NCI-H187 treated with DMSO at 0.1 percent for 48 hours (cell line): ENCODE data around the gene IRF3.

Experiments
- DNase-seq: peaks from one replicate; lab custom pipeline; 2025; lab: John Stamatoyannopoulos, UW

Gene IRF3

GRCh38 chr19:49669516-49669915 lies 3.9 kb upstream of the IRF3 start:
- DNase-seq: no peak

DNA sequence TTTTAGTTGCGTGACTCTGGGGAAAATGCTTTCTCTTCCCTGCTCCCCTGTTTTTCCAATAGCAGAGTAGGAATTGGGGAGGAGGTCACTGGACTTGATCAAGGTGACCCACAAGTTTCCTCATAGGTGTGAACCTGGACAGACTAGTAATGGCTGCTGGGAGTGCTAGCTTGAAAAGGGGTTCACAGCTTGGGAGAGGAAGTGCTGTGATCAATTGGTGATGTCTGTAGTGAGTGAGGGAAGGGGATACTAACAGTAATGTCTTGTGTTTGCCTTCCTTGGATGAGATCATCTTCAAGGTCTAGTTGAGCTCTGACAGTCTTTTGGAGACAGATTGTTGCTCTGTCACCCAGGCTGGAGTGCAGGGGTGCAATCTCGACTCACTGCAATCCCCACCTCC lies 1.8 kb upstream of the IRF3 start:
- no peak for DNase-seq

- no peak for DNase-seq
Measured at GRCh38 chr19:49666120-49666444, 425 bp upstream of the IRF3 start.

DNA sequence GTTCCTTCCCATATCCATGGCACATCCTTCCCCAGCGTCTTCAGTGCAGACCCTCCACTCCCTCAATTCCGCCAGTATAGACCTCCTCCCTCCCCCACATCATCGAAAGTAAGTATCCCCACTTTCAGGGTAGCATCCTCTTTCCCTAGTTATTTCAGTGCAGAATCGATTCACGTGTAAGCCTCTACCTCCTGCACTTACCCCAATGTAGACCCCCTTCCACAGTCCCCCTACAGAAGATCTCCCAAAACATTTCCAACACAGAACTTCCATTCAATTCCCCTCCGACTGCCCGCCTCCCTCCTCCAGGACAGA lies 664 bp downstream of the IRF3 start:
- no peak for DNase-seq

- DNase-seq: peak; percentile 68
Measured at GRCh38 chr19:49664171-49665035, 1.3 kb downstream of the IRF3 start.

DNA sequence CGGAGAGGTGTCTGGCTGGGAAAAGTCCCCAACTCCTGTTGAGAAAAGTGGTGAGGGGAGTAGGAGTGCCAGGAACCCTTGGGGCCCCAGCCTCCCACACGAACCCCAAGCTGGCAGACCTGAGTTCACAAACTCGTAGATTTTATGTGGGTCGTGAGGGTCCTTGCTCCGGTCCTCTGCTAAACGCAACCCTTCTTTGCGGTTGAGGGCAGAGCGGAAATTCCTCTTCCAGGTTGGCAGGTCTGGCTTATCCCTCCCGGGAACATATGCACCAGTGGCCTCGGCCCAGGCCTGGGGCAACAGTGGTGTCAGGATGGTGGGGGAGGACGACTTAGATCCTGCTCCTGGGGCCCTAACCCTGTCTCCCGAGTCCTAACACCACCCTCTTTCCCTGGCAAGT lies 2.4 kb downstream of the IRF3 start:
- DNase-seq: no peak

GRCh38 chr19:49662011-49662410 lies 3.6 kb downstream of the IRF3 start:
- no peak for DNase-seq

DNA sequence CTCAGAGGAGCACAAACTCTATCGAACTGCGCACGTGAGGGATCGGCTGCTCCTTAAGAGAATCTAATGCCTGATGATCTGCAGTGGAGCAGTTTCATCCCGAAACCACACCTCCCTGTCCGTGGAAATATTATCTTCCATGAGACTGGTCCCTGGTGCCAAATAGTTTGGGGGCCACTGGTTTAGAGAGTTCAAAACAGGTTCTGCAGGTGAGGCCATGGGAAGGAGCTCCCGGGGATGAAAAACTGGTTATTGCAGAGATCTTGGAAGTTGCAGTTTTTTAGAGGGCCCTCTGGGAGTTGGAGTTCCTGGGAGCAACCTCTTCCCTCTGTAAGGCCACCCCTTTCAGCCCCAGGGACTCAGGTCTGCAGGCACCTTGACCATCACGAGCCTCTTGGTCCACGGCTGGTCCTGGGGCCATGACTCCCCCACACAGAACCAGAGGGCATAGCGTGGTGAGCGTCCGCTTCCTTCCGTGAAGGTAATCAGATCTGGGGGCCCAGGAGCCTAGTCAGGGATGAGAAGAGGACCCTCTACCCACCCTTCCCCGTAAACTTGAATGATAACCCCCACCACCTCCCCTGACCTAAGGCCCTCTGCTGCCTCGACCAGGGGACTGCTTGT lies 5.2 kb downstream of the IRF3 start:
- DNase-seq: no peak

- no peak for DNase-seq
Measured at GRCh38 chr19:49658566-49659442, 6.9 kb downstream of the IRF3 start.

GRCh38 chr19:49658139-49658517 lies 7.5 kb downstream of the IRF3 start:
- DNase-seq: no peak

DNA sequence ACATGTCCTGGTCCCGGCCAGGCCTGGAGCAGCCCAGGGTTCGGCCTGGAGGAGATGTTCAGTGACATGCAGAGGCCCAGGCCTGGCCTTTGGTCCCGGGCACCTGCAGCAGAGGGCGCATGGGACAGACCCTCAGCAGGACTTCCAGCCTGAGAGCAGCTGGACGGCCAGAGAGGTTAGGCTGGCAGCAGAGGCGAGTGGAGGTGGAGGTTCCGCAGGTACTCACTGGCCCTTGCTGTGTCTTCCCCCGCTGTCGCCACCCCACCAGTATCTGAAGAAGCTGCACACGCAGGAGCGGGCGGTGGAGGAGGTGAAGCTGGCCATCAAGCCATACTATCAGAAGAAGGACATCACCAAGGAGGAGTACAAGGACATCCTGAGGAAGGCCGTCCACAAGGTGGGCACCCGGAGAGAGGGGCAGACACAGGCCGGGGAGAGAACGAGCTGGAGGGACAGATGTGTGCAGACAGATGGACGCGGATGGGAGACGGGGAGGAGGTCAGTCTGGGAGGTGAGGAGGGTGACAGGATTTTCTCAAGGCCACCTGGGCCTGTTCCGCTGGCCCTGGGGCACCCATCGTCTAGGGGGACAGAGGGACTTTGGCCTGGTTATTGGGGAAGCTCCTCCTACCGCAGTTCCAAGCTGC lies 8.0 kb downstream of the IRF3 start:
- no peak for DNase-seq

DNA sequence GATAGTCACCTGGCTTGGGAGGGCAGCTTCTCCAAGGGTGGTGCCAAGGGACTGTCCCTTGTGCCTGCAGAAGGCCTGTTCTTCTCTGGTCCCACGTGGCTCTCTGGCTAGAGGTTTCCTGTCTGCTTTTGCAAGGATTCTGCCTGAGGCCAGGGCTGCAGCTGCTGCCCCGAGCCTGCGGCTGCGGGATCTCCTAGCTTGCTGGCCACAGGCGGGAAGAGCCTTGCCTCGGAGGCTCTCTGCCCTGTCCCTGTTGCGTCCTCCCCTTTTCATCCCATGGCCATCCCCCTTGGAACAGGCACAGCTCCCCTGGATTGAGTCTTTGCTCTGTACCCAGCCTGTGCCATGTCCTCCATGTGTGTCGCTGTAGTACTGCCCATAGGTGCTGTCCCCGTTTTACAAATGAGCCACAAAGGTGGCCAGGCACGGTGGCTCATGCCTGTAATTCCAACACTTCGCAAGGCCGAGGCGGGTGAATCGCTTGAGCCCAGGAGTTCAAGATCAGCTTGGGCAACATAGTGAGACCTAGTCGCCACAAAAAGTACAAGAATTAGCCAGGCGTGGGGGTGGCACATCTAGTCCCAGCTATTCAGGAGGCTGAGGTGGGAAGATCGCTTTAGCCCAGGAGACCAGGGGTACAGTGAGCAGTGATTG lies 9.1 kb downstream of the IRF3 start:
- no peak for DNase-seq

GRCh38 chr19:49655570-49656455 lies 9.8 kb downstream of the IRF3 start:
- DNase-seq: no peak

DNA sequence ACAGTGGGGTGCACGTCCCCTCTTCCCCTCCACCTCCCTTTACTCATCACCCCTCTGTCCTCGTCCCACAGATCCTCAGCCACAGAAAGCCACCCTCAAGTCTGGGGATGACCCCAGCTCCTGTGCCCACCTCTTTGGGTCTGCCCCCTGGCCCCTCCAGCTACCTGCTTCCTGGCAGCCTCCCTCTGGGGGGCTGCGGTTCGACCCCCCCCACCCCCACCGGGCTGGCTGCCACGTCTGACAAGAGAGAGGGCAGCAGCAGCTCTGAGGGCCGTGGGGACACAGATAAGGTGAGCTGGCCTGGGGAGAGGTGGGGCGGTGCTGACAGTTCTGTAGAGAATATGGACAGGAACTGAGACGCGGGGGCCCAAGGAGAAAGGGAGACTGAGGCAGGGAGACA lies 11.1 kb downstream of the IRF3 start:
- no peak for DNase-seq

GRCh38 chr19:49653466-49653806 lies 12.2 kb downstream of the IRF3 start:
- DNase-seq: no peak

DNA sequence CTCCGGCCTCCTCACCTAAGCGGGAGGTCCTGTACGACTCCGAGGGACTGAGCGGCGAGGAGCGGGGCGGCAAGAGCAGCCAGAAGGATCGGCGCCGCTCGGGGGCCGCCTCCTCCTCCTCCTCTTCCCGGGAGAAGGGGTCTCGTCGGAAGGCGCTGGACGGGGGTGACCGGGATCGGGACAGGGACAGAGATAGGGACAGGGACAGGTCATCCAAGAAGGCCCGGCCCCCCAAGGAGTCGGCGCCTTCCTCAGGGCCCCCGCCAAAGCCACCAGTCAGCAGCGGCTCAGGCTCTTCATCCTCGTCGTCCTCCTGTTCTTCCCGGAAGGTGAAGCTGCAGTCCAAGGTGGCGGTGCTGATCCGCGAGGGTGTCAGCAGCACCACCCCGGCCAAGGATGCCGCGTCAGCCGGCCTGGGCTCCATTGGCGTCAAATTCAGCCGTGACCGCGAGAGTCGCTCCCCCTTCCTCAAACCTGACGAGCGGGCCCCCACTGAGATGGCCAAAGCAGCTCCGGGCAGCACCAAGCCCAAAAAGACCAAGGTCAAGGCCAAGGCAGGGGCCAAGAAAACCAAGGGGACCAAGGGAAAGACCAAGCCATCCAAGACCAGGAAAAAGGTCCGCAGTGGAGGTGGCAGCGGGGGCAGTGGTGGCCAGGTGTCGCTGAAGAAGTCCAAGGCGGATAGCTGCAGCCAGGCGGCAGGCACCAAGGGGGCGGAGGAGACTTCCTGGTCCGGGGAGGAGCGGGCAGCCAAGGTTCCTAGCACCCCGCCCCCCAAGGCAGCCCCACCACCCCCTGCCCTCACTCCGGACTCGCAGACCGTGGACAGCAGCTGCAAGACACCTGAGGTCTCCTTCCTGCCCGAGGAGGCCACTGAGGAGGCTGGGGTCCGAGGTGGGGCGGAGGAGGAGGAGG lies 12.8 kb downstream of the IRF3 start:
- no peak for DNase-seq

GRCh38 chr19:49651820-49652550 lies 13.7 kb downstream of the IRF3 start:
- no peak for DNase-seq

GRCh38 chr19:49651029-49651819 lies 14.4 kb downstream of the IRF3 start:
- no peak for DNase-seq

GRCh38 chr19:49646586-49646985 lies 19.1 kb downstream of the IRF3 start:
- DNase-seq: no peak
